Erythroblast (primary cell): Measurements from ENCODE around the gene EPC2.

Experiments
- DNase-seq, 2 experiments: peaks; one replicate each; lab custom pipeline; 2025; lab: John Stamatoyannopoulos, UW
- GATA1 ChIP-seq: IDR thresholded peaks from 2 replicates; pipeline ENCODE4 v1.6.1; 2011; ENCODE audit warnings: low read depth, mild to moderate bottlenecking, control low read depth, low read length, moderate library complexity
- POLR2A ChIP-seq: IDR thresholded peaks from 2 replicates; pipeline ENCODE4 v1.6.1; 2011; ENCODE audit warnings: mild to moderate bottlenecking, low read length

EPC2 gene

GRCh38 chr2:148814143-148814859, 169.8 kb downstream of the EPC2 start:
- no peak for DNase-seq

GRCh38 chr2:148814860-148815419, 170.4 kb downstream of the EPC2 start:
- no peak for DNase-seq
- TF ChIP-seq POLR2A (no peak), GATA1 (no peak)

More at GRCh38 chr2:148814143-148814859, 169.8 kb downstream of the EPC2 start:
- TF ChIP-seq POLR2A = no peak
- TF ChIP-seq GATA1 = no peak

- no peak for TF ChIP-seq POLR2A
- DNase-seq = no peak
These were observed 171.6 kb downstream of the EPC2 start for GRCh38 chr2:148816176-148816575.

GRCh38 chr2:148817210-148817708, 172.7 kb downstream of the EPC2 start:
- TF ChIP-seq GATA1 (no peak), POLR2A (no peak)
- no peak for DNase-seq

- TF ChIP-seq POLR2A (no peak), GATA1 (no peak)
- no peak for DNase-seq
These were observed 174.6 kb downstream of the EPC2 start for GRCh38 chr2:148819019-148819585.

- DNase-seq = no peak
- TF ChIP-seq GATA1 = no peak
- TF ChIP-seq POLR2A = no peak
These were observed 179.6 kb downstream of the EPC2 start for GRCh38 chr2:148824190-148824589.

- TF ChIP-seq POLR2A (no peak), GATA1 (no peak)
- no peak for DNase-seq
These were observed 182.2 kb downstream of the EPC2 start for GRCh38 chr2:148826791-148827190.

- DNase-seq = no peak
These were observed 184.4 kb downstream of the EPC2 start for GRCh38 chr2:148828941-148829340.

GRCh38 chr2:148829618-148830017, 185.1 kb downstream of the EPC2 start:
- TF ChIP-seq POLR2A (no peak), GATA1 (no peak)
- no peak for DNase-seq

More at GRCh38 chr2:148828941-148829340, 184.4 kb downstream of the EPC2 start:
- no peak for TF ChIP-seq GATA1
- TF ChIP-seq POLR2A = no peak

GRCh38 chr2:148832637-148833036, 188.1 kb downstream of the EPC2 start:
- TF ChIP-seq POLR2A (no peak), GATA1 (no peak)
- DNase-seq = no peak
